Mesendoderm (in vitro differentiated cells): Measurements from ENCODE around the gene TMEM121.
"Not testable (repeated sequence)": the region's sequence is repeated elsewhere in the genome, so short reads cannot be mapped to it uniquely, and the experiment has no call there.

Source experiments
- DNase-seq: peaks from one replicate; pipeline ENCODE4 v3.0.0; 2013
- H2AK5ac ChIP-seq: 2 replicates; pipeline ENCODE4 v1.6.1; 2013; ENCODE audit warnings: low read length, inconsistent platforms
- H2BK120ac ChIP-seq: 2 replicates; pipeline ENCODE4 v1.6.1; 2013; ENCODE audit warnings: low read depth, mild to moderate bottlenecking, low read length, moderate library complexity, mixed read lengths
- H2BK15ac ChIP-seq: replicated peaks from 2 replicates; pipeline ENCODE4 v1.6.1; 2013; ENCODE audit warnings: low read depth, mild to moderate bottlenecking, moderate library complexity
- H2BK5ac ChIP-seq: 2 replicates; pipeline ENCODE4 v1.6.1; 2013; ENCODE audit warnings: low read length, inconsistent platforms
- H3K18ac ChIP-seq: 2 replicates; pipeline ENCODE4 v1.6.1; 2013; ENCODE audit warnings: mild to moderate bottlenecking, low read length, mixed read lengths
- H3K23ac ChIP-seq: one replicate; pipeline ENCODE4 v1.6.1; 2013; ENCODE audit warnings: low read length
- H3K27ac ChIP-seq: 2 replicates; pipeline ENCODE4 v1.5.1; 2013; ENCODE audit warnings: low read depth, mild to moderate bottlenecking, inconsistent platforms, low read length, moderate library complexity
- H3K27me3 ChIP-seq: 2 replicates; pipeline ENCODE4 v1.6.1; 2013; ENCODE audit warnings: low read length, control low read depth, mild to moderate bottlenecking, inconsistent platforms; ENCODE audit not compliant: insufficient read depth, poor library complexity
- H3K36me3 ChIP-seq: 2 replicates; pipeline ENCODE4 v1.6.1; 2013; ENCODE audit warnings: low read length, inconsistent platforms; ENCODE audit not compliant: control insufficient read depth, insufficient read depth
- H3K4ac ChIP-seq: one replicate; pipeline ENCODE4 v1.6.1; 2013; ENCODE audit warnings: low read depth, mild to moderate bottlenecking, low read length, moderate library complexity
- H3K4me1 ChIP-seq: 2 replicates; pipeline ENCODE4 v1.6.1; 2013; ENCODE audit warnings: low read depth, low read length, inconsistent platforms; ENCODE audit not compliant: control insufficient read depth
- H3K4me2 ChIP-seq: 2 replicates; pipeline ENCODE4 v1.6.1; 2013; ENCODE audit warnings: low read length
- H3K4me3 ChIP-seq: 2 replicates; pipeline ENCODE4 v1.5.1; 2013; ENCODE audit warnings: mild to moderate bottlenecking, low read length
- H3K56ac ChIP-seq: one replicate; pipeline ENCODE4 v1.6.1; 2013; ENCODE audit warnings: low read length
- H3K79me1 ChIP-seq: 2 replicates; pipeline ENCODE4 v1.6.1; 2013; ENCODE audit warnings: low read length, inconsistent platforms
- H3K79me2 ChIP-seq: 2 replicates; pipeline ENCODE4 v1.6.1; 2013; ENCODE audit warnings: mild to moderate bottlenecking, low read length; ENCODE audit not compliant: control insufficient read depth, insufficient read depth
- H3K9ac ChIP-seq: 2 replicates; pipeline ENCODE4 v1.6.1; 2013; ENCODE audit warnings: low read length, inconsistent platforms
- H4K5ac ChIP-seq: one replicate; pipeline ENCODE4 v1.6.1; 2013; ENCODE audit warnings: low read length
- H4K8ac ChIP-seq: one replicate; pipeline ENCODE4 v1.6.1; 2013; ENCODE audit warnings: low read depth, mild to moderate bottlenecking, control low read depth, low read length, moderate library complexity
- WGBS: extraction: QIAGEN DNeasy Blood & Tissue Kit; methylation state at CpG from one replicate; pipeline ENCODE4 v1.1.7; 2013; ENCODE audit warnings: low lambda C conversion rate, missing lambda C conversion rate; ENCODE audit not compliant: insufficient coverage; ENCODE audit errors: extremely low coverage; 5-methylcytosine and 5-hydroxymethylcytosine counted together

TMEM121 gene

DNA sequence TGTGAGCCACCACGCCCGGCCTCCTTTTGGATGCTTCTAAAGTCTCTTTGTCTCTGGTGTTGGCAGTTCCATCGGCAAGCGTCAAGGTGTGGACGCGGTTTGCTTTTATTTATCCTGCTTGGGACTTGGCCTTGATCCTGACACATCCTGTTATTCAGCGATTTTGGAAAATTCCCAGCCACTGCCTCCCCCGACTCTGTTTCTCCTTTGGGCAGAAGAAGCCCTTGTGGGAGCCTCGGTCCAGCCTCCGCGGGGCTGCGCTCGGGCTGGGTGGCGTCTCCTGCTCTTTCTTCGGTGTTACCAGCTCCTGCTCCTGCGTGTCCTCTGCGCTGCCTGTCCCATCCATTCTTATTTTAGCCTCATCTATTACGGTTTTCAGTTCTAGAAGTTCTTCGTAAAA is 31.3 kb downstream of the TMEM121 start:
- not testable (repeated sequence) for H3K56ac ChIP-seq, H2BK120ac ChIP-seq, H3K36me3 ChIP-seq, H3K4me3 ChIP-seq, H3K27me3 ChIP-seq, H2BK5ac ChIP-seq, H3K9ac ChIP-seq, H4K8ac ChIP-seq, H3K79me1 ChIP-seq, H3K18ac ChIP-seq, H4K5ac ChIP-seq, H3K23ac ChIP-seq, H3K4ac ChIP-seq, H3K27ac ChIP-seq, DNase-seq, H2AK5ac ChIP-seq, H3K4me1 ChIP-seq, H2BK15ac ChIP-seq, H3K4me2 ChIP-seq, H3K79me2 ChIP-seq
- WGBS, result no CpG with 5 or more reads among the region's 19 CpGs

DNA sequence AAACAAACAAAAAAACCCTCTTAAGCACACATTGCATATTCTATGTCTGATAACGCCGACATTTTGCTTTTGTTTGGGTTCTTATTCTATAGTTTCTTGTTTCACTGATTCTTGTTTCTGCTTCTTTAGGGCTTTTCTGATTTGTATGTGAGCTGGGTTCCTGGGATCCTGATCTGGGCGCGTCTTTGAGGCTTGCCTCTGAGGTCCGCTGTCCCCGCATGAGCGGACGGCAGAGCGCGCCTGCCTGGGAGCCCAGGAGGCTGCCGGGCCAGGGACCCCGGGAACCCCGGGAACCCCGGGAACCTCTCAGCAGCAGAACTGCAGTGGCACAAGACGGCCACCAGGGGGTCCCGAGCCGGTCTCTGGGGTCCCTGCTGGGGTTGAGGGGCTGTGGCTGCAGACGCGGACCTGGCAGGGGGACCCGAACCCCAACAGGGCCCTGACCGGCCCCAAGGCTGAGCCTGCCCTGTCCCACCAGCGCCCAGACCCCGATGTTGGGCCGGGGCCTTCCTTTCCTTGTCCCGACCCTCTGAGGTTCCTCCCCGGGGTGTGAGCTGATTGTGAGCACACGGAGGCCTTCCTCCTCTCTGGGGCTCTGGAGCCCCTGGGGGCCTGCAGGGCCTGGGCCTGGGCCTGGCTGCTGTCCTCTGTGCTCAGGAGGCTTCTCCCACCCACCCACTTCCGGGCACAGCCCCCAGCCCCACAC is 32.2 kb downstream of the TMEM121 start:
- not testable (repeated sequence) for H3K18ac ChIP-seq, H3K36me3 ChIP-seq, H3K4ac ChIP-seq, H3K4me1 ChIP-seq, H3K27ac ChIP-seq, H3K4me2 ChIP-seq, H2BK5ac ChIP-seq, H2BK120ac ChIP-seq, H3K79me2 ChIP-seq, H3K4me3 ChIP-seq, H2BK15ac ChIP-seq, DNase-seq, H3K79me1 ChIP-seq, H4K8ac ChIP-seq, H3K23ac ChIP-seq, H2AK5ac ChIP-seq, H3K27me3 ChIP-seq, H4K5ac ChIP-seq, H3K9ac ChIP-seq, H3K56ac ChIP-seq
- no CpG with 5 or more reads among the region's 28 CpGs for WGBS

DNA sequence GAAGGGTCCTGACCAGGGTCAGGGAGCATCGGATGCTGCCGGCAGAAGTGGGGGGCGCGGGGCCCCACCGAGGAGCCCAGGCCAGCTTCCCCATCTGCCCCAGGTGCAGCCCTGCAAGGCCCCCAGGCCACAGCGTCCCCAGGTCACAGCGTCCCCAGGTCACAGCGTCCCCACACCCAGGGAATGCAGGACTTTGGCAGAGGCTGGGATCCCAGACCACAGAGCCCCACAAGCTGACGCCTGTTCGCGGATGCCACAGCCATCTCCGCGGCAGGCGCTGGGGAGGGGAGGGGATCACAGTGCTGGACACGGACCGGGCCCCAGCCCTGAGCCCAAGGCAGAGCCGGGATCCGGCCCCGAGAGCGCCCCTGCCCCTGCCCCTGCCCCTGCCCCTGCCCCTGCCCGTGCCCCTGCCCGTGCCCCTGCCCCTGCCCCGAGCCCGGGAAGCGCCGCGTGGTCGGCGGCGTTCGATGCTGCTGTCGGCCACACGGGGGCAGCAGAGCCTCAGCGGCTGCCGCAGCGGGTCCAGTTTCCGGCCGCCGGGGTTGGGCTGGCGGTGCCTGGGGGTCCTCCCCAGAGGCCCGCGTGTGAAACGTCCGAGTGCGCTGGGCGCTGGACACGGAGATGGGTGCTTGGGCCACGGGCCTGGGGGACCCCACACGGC is 33.1 kb downstream of the TMEM121 start:
- not testable (repeated sequence) for H2BK5ac ChIP-seq, H3K79me2 ChIP-seq, H3K9ac ChIP-seq, H3K4me3 ChIP-seq, H3K23ac ChIP-seq, H3K27me3 ChIP-seq, H4K8ac ChIP-seq, H3K4me2 ChIP-seq, H2BK120ac ChIP-seq, H3K56ac ChIP-seq, H3K27ac ChIP-seq, H3K4ac ChIP-seq, DNase-seq, H3K36me3 ChIP-seq, H3K79me1 ChIP-seq, H4K5ac ChIP-seq, H3K4me1 ChIP-seq, H2BK15ac ChIP-seq, H2AK5ac ChIP-seq, H3K18ac ChIP-seq
- no CpG with 5 or more reads among the region's 49 CpGs for WGBS

DNA sequence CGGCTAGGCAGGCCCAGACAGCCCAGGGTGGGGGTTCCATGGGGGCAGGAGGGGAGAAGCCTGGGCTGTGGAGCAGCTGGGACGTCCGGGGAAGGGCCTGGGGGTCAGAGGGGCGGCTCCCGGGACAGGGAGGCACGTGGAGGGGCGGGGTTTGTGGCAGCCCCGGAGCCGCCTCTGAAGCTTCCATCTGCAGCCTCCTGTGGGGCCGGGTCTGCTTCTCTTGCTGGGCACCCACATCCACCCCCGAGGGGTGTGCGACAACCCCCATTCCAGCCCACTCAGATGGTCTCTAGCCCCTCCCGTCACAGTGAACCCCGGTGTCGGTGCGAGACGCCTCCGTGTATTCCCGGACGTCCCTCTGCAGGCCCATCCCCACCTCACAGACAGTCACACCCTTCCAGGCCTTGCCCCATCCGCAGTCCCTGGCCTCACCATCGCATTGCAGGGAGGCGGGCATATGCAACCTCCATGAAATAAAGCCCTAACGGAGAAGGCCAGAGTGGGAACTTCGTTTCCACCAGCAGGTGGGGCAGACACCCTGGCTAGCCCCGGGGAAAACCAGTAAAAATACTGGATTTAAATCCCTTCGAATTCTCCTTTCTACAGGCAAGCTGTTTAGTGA is 33.8 kb downstream of the TMEM121 start:
- H3K23ac ChIP-seq, H3K4me2 ChIP-seq, H3K27ac ChIP-seq, H3K56ac ChIP-seq, H2BK5ac ChIP-seq, H4K8ac ChIP-seq, H2BK120ac ChIP-seq, H3K4me1 ChIP-seq, H2AK5ac ChIP-seq, H2BK15ac ChIP-seq, H3K27me3 ChIP-seq, H3K79me2 ChIP-seq, H4K5ac ChIP-seq, H3K9ac ChIP-seq, H3K79me1 ChIP-seq, H3K4ac ChIP-seq, H3K4me3 ChIP-seq, H3K18ac ChIP-seq, H3K36me3 ChIP-seq, DNase-seq: not testable (repeated sequence)
- WGBS, result no CpG with 5 or more reads among the region's 27 CpGs

DNA sequence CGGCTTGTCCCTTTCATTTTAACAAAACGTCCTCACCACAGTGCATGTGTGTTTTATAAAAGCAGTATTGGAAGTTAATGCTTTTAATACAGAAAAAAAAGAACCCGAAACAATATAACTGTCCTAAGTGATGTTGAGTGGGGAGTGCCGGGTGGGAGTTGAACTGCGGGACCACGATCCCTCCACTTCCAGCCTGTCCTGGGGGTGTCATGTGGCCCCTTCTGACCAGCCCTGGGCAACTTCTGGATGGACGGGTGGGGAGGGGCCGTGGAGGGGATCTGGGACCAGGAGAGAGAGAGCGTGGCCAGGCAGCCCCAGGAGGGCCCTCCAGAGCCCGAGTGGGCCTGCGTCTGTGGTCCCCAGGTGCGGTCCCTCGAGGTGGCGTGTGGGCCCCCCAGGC is 35.0 kb downstream of the TMEM121 start:
- H4K8ac ChIP-seq, H3K4me1 ChIP-seq, H3K79me1 ChIP-seq, H3K27ac ChIP-seq, H3K4me2 ChIP-seq, H3K9ac ChIP-seq, H3K23ac ChIP-seq, DNase-seq, H3K4ac ChIP-seq, H3K56ac ChIP-seq, H3K18ac ChIP-seq, H3K27me3 ChIP-seq, H3K36me3 ChIP-seq, H2BK15ac ChIP-seq, H2BK5ac ChIP-seq, H2AK5ac ChIP-seq, H3K4me3 ChIP-seq, H2BK120ac ChIP-seq, H4K5ac ChIP-seq, H3K79me2 ChIP-seq: not testable (repeated sequence)
- WGBS, result no CpG with 5 or more reads among the region's 14 CpGs
